WTC11 (cell line): Measurements from ENCODE around the gene AP1G1.

Experiments used
- ATF1 ChIP-seq: sonication (generic); formaldehyde crosslinking; IDR thresholded peaks from 2 replicates; pipeline ENCODE4 v1.8.1; 2023; ENCODE audit warnings: mild to moderate bottlenecking, moderate library complexity, missing genetic modification reagents
- KAT7 ChIP-seq: sonication (generic); formaldehyde crosslinking; IDR thresholded peaks from 2 replicates; pipeline ENCODE4 v1.8.1; 2023; ENCODE audit warnings: missing genetic modification reagents, mild to moderate bottlenecking, borderline replicate concordance
- NFYB ChIP-seq: sonication (generic); formaldehyde crosslinking; conservative IDR thresholded peaks from 2 replicates; pipeline ENCODE4 v1.8.0; 2022; ENCODE audit warnings: low read depth, missing genetic modification reagents
- NR1H2 ChIP-seq: sonication (generic); formaldehyde crosslinking; IDR thresholded peaks from 2 replicates; pipeline ENCODE4 v1.9.0; 2021; ENCODE audit warnings: mild to moderate bottlenecking, moderate library complexity, missing genetic modification reagents
- NR2C2 ChIP-seq: sonication (generic); formaldehyde crosslinking; IDR thresholded peaks from 2 replicates; pipeline ENCODE4 v1.8.0; 2022; ENCODE audit warnings: mild to moderate bottlenecking, missing genetic modification reagents
- SMAD4 ChIP-seq: sonication (generic); formaldehyde crosslinking; IDR thresholded peaks from 2 replicates; pipeline ENCODE4 v1.8.0; 2022; ENCODE audit warnings: mild to moderate bottlenecking, missing genetic modification reagents
- ZNF121 ChIP-seq: sonication (generic); formaldehyde crosslinking; IDR thresholded peaks from 2 replicates; pipeline ENCODE4 v1.8.0; 2023; ENCODE audit warnings: missing genetic modification reagents
- ZNF138 ChIP-seq: sonication (generic); formaldehyde crosslinking; conservative IDR thresholded peaks from 2 replicates; pipeline ENCODE4 v1.8.1; 2022; ENCODE audit warnings: mild to moderate bottlenecking, moderate library complexity, missing genetic modification reagents
- TF ChIP-seq, protein P1 (sequence below): fragments of 200-600 bp; IDR thresholded peaks from 2 replicates; pipeline ENCODE4 v1.8.0; 2022; ENCODE audit warnings: antibody characterized with exemption
- TF ChIP-seq, protein P2 (sequence below): sonication (generic); formaldehyde crosslinking; IDR thresholded peaks from 2 replicates; pipeline ENCODE4 v1.8.0; 2022; ENCODE audit warnings: mild to moderate bottlenecking, missing genetic modification reagents
- TF ChIP-seq, protein P3 (sequence below): sonication (generic); formaldehyde crosslinking; IDR thresholded peaks from 2 replicates; pipeline ENCODE4 v1.8.1; 2023; ENCODE audit warnings: mild to moderate bottlenecking, missing genetic modification reagents, moderate library complexity
- TF ChIP-seq, protein P4 (sequence below): sonication (generic); formaldehyde crosslinking; IDR thresholded peaks from 2 replicates; pipeline ENCODE4 v1.8.0; 2023; ENCODE audit warnings: missing genetic modification reagents
- TF ChIP-seq, protein P5 (sequence below): sonication (generic); formaldehyde crosslinking; IDR thresholded peaks from 2 replicates; pipeline ENCODE4 v1.8.1; 2023; ENCODE audit warnings: mild to moderate bottlenecking, missing genetic modification reagents
- TF ChIP-seq, protein P6 (sequence below): sonication (generic); formaldehyde crosslinking; conservative IDR thresholded peaks from 2 replicates; pipeline ENCODE4 v1.8.1; 2022; ENCODE audit warnings: mild to moderate bottlenecking, missing genetic modification reagents

DNA sequence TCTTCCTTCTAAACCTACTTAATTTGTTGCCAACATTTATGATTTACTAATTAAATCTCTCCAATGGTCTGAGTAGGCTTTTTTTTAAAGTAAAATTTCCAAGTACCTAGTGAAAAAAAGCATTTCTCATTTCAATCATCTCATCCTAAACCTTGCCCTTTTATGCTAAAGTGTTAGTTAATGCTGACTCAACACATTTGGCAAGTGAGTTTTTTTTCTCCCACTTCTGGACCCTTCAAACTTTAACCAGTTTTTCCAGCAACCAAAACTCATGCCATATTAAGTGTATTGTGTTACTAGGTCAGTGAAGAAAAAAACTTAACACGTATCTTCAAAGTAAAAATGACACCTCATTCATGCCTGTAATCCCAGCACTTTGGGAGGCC lies 5.3 kb downstream of the AP1G1 start:
- TF ChIP-seq ZNF138 (CRISPR knock-in tag) (no peak), SMAD4 (CRISPR knock-in tag) (no peak), ATF1 (no peak), NR1H2 (CRISPR knock-in tag) (no peak), KAT7 (CRISPR knock-in tag) (no peak), ZNF121 (CRISPR knock-in tag) (no peak), NR2C2 (CRISPR knock-in tag) (no peak), NFYB (CRISPR knock-in tag) (no peak)
- TF ChIP-seq, protein P1, sequence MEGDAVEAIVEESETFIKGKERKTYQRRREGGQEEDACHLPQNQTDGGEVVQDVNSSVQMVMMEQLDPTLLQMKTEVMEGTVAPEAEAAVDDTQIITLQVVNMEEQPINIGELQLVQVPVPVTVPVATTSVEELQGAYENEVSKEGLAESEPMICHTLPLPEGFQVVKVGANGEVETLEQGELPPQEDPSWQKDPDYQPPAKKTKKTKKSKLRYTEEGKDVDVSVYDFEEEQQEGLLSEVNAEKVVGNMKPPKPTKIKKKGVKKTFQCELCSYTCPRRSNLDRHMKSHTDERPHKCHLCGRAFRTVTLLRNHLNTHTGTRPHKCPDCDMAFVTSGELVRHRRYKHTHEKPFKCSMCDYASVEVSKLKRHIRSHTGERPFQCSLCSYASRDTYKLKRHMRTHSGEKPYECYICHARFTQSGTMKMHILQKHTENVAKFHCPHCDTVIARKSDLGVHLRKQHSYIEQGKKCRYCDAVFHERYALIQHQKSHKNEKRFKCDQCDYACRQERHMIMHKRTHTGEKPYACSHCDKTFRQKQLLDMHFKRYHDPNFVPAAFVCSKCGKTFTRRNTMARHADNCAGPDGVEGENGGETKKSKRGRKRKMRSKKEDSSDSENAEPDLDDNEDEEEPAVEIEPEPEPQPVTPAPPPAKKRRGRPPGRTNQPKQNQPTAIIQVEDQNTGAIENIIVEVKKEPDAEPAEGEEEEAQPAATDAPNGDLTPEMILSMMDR = no peak
- TF ChIP-seq, protein P2, sequence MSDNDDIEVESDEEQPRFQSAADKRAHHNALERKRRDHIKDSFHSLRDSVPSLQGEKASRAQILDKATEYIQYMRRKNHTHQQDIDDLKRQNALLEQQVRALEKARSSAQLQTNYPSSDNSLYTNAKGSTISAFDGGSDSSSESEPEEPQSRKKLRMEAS (CRISPR knock-in tag) = no peak
- TF ChIP-seq, protein P3, sequence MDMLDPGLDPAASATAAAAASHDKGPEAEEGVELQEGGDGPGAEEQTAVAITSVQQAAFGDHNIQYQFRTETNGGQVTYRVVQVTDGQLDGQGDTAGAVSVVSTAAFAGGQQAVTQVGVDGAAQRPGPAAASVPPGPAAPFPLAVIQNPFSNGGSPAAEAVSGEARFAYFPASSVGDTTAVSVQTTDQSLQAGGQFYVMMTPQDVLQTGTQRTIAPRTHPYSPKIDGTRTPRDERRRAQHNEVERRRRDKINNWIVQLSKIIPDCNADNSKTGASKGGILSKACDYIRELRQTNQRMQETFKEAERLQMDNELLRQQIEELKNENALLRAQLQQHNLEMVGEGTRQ (CRISPR knock-in tag) = no peak
- TF ChIP-seq, protein P4, sequence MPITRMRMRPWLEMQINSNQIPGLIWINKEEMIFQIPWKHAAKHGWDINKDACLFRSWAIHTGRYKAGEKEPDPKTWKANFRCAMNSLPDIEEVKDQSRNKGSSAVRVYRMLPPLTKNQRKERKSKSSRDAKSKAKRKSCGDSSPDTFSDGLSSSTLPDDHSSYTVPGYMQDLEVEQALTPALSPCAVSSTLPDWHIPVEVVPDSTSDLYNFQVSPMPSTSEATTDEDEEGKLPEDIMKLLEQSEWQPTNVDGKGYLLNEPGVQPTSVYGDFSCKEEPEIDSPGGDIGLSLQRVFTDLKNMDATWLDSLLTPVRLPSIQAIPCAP = no peak
- TF ChIP-seq, protein P5, sequence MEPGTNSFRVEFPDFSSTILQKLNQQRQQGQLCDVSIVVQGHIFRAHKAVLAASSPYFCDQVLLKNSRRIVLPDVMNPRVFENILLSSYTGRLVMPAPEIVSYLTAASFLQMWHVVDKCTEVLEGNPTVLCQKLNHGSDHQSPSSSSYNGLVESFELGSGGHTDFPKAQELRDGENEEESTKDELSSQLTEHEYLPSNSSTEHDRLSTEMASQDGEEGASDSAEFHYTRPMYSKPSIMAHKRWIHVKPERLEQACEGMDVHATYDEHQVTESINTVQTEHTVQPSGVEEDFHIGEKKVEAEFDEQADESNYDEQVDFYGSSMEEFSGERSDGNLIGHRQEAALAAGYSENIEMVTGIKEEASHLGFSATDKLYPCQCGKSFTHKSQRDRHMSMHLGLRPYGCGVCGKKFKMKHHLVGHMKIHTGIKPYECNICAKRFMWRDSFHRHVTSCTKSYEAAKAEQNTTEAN (CRISPR knock-in tag) = no peak
- TF ChIP-seq, protein P6, sequence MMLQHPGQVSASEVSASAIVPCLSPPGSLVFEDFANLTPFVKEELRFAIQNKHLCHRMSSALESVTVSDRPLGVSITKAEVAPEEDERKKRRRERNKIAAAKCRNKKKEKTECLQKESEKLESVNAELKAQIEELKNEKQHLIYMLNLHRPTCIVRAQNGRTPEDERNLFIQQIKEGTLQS (CRISPR knock-in tag) = no peak
